ENCODE results near the gene KCNJ14.

- TF ChIP-seq CTCF (conservative IDR thresholded peaks at IDR 0.05; ENCODE audit: low read length) (no peak), EZH2phosphoT487 (IDR thresholded peaks at IDR 0.05; ENCODE audit: borderline replicate concordance) (no peak)
These were observed 12.1 kb upstream of the KCNJ14 start for GRCh38 chr19:48443256-48443655.

All from Loucy (cell line).